ENCODE data around the gene MRPL4.
A peak's percentile ranks its signal among the peaks of the same experiment; 100 is the strongest.

MRPL4 gene

GRCh38 chr19:10251792-10252694 is at the start of gene MRPL4:
MRPL4 (plus strand) TSS chr19:10252214; CDS start chr19:10252254, 40 bp downstream.
- peak; percentile 100 for DNase-seq

GRCh38 chr19:10203686-10204085 is 48.3 kb upstream of the MRPL4 start:
- DNase-seq: no peak

GRCh38 chr19:10205636-10206035 is 46.4 kb upstream of the MRPL4 start:
- no peak for DNase-seq

- DNase-seq: no peak
Measured at GRCh38 chr19:10206226-10206885, 45.7 kb upstream of the MRPL4 start.

GRCh38 chr19:10207026-10207425 is 45.0 kb upstream of the MRPL4 start:
- no peak for DNase-seq

GRCh38 chr19:10209315-10209714 is 42.7 kb upstream of the MRPL4 start:
- DNase-seq: no peak

GRCh38 chr19:10211061-10211460 is 41.0 kb upstream of the MRPL4 start:
- DNase-seq: no peak

- no peak for DNase-seq
Measured at GRCh38 chr19:10211691-10212090, 40.3 kb upstream of the MRPL4 start.

- no peak for DNase-seq
Measured at GRCh38 chr19:10214784-10215183, 37.2 kb upstream of the MRPL4 start.

- DNase-seq: no peak
Measured at GRCh38 chr19:10217085-10217484, 34.9 kb upstream of the MRPL4 start.

GRCh38 chr19:10219678-10220077 is 32.3 kb upstream of the MRPL4 start:
- peak; percentile 75 for DNase-seq

- no peak for DNase-seq
Measured at GRCh38 chr19:10220695-10221094, 31.3 kb upstream of the MRPL4 start.

- peak; percentile 30 for DNase-seq
Measured at GRCh38 chr19:10222201-10222890, 29.7 kb upstream of the MRPL4 start.

- no peak for DNase-seq
Measured at GRCh38 chr19:10223488-10224213, 28.4 kb upstream of the MRPL4 start.

GRCh38 chr19:10224337-10224736 is 27.7 kb upstream of the MRPL4 start:
- DNase-seq: no peak

GRCh38 chr19:10226021-10226375 is 26.0 kb upstream of the MRPL4 start:
- no peak for DNase-seq

GRCh38 chr19:10226376-10227025 is 25.5 kb upstream of the MRPL4 start:
- no peak for DNase-seq

- no peak for DNase-seq
Measured at GRCh38 chr19:10227026-10227971, 24.7 kb upstream of the MRPL4 start.

- DNase-seq: peak; percentile 51
Measured at GRCh38 chr19:10228393-10228792, 23.6 kb upstream of the MRPL4 start.

- peak; percentile 73 for DNase-seq
Measured at GRCh38 chr19:10228920-10229319, 23.1 kb upstream of the MRPL4 start.

- no peak for DNase-seq
Measured at GRCh38 chr19:10230173-10230860, 21.7 kb upstream of the MRPL4 start.

All from hematopoietic multipotent progenitor cell treated with erythropoietin and hydrocortisone succinate and interleukin-3 and kit ligand, for 4 days (in vitro differentiated cells).